Body of pancreas (tissue), 4 donors: ENCODE measurements around the gene DBN1. TPM values are rescaled to one million over a fixed set of nuclear protein-coding genes. Genes with fewer than 3 reads are reported as not detected.

Experiments used
- ATAC-seq: fragments of 150-250 bp; one replicate; pipeline ENCODE4 v1.9.1; 2016
- DNase-seq, 4 donors: peaks; one replicate each; pipeline ENCODE4 v3.0.0-alpha.2; 2019
- H3K27ac ChIP-seq, 4 donors: fragments of 200-600 bp; sonication (generic); 1 replicate in 3 of 4; 2 replicates in 1 of 4; pipeline versions ENCODE4 v1.5.1 to v1.6.1; 2016 to 2019; ENCODE audit warnings: mild to moderate bottlenecking in 1 of 4, mixed read lengths in 1 of 4, moderate library complexity in 1 of 4
- H3K27me3 ChIP-seq, 2 donors: fragments of 200-600 bp; sonication (generic); one replicate each; pipeline ENCODE4 v1.6.0; 2016; ENCODE audit warnings: mild to moderate bottlenecking in 1 of 2
- H3K36me3 ChIP-seq, 2 donors: fragments of 200-600 bp; sonication (generic); replicated peaks in 1 of 2; 2 replicates each; pipeline ENCODE4 v1.5.1; 2016; ENCODE audit warnings: low read depth in 2 of 2; ENCODE audit not compliant: insufficient read depth in 1 of 2
- H3K4me1 ChIP-seq: fragments of 200-600 bp; sonication (generic); one replicate; pipeline ENCODE4 v1.6.0; 2016
- H3K4me3 ChIP-seq, 2 donors: fragments of 200-600 bp; sonication (generic); 1 replicate in 1 of 2; 2 replicates in 1 of 2; pipeline ENCODE4 v1.5.1; 2016 to 2019
- H3K9me3 ChIP-seq, 3 donors: fragments of 200-600 bp; sonication (generic); 1 replicate in 2 of 3; 2 replicates in 1 of 3; pipeline ENCODE4 v1.5.1; 2016
- CTCF ChIP-seq, 7 experiments: fragments of 450-650 bp in 4 of 7; fragments of 200-600 bp in 3 of 7; sonication (generic) in 3 of 7; IDR thresholded peaks; one replicate each; pipeline ENCODE4 v1.5.1; 2016 to 2019; ENCODE audit warnings: antibody characterized with exemption in 7 of 7
- POLR2A ChIP-seq, 3 donors: fragments of 450-650 bp; IDR thresholded peaks; one replicate each; pipeline ENCODE4 v1.6.1; 2016; ENCODE audit warnings: antibody characterized with exemption in 3 of 3, mild to moderate bottlenecking in 2 of 3
- WGBS, 2 donors: methylation state at CpG; one replicate each; pipeline ENCODE4 v1.1.5; 2017; 5-methylcytosine and 5-hydroxymethylcytosine counted together
- intact Hi-C: fragments of 100-400 bp; cut with DNase I; formaldehyde crosslinking; loops from one replicate; pipeline ENCODE4 v1.15.1; 2023
- total RNA-seq, 2 donors: library from RNA; depleted of rRNA; stranded (reverse); fragments of >200 nt; gene quantifications; one replicate each; pipeline ENCODE4 v1.1.0, GENCODE V29; 2016

DBN1 gene
- total RNA-seq, 2 donors from 2014 or later = 28.0 to 29.0 TPM

GRCh38 chr5:177434942-177435738 lies 38.3 kb downstream of the DBN1 start:
- Histone ChIP-seq H3K4me1 (no peaks in the 10 kb centered on the region), H3K36me3 (peaks cover 0 to 27% of the 10 kb centered on the region in 2 donors), H3K4me3 (no peak overlapping the region), H3K27ac (no peak overlapping the region), H3K27me3 (no peaks in the 10 kb centered on the region), H3K9me3 (no peaks in the 10 kb centered on the region)
- DNase-seq (no peak), ATAC-seq (no peak)
- TF ChIP-seq POLR2A (IDR thresholded peaks at IDR 0.05) = no peak
- TF ChIP-seq CTCF (IDR thresholded peaks at IDR 0.05) = no peak
- 87 to 92% methylated on average over 12 to 20 of the region's 20 CpGs for WGBS, 2 donors
- intact Hi-C loops = no loop called here

- H3K4me3 ChIP-seq = no peak overlapping the region
- 90 to 94% methylated on average over 8 of the region's 8 CpGs for WGBS, 2 donors
- no peaks in the 10 kb centered on the region for H3K27me3 ChIP-seq
- H3K36me3 ChIP-seq = peaks cover 0 to 27% of the 10 kb centered on the region in 2 donors
- intact Hi-C loops = no loop called here
- H3K27ac ChIP-seq = no peak overlapping the region
- H3K4me1 ChIP-seq = no peaks in the 10 kb centered on the region
- TF ChIP-seq CTCF (IDR thresholded peaks at IDR 0.05) (no peak), POLR2A (IDR thresholded peaks at IDR 0.05) (no peak)
- DNase-seq = no peak
- no peak for ATAC-seq
- H3K9me3 ChIP-seq = no peaks in the 10 kb centered on the region
Observed at GRCh38 chr5:177434437-177434836, 39.0 kb downstream of the DBN1 start.

GRCh38 chr5:177433658-177434217 lies 39.7 kb downstream of the DBN1 start:
- TF ChIP-seq POLR2A (IDR thresholded peaks at IDR 0.05) (no peak), CTCF (IDR thresholded peaks at IDR 0.05) (no peak)
- Histone ChIP-seq H3K27ac (no peak overlapping the region), H3K4me3 (no peak overlapping the region), H3K4me1 (no peaks in the 10 kb centered on the region), H3K9me3 (no peaks in the 10 kb centered on the region), H3K36me3 (peaks cover 0 to 27% of the 10 kb centered on the region in 2 donors), H3K27me3 (no peaks in the 10 kb centered on the region)
- intact Hi-C loops = no loop called here
- ATAC-seq (no peak), DNase-seq (no peak)
- WGBS, 2 donors = 78 to 91% methylated on average over 4 to 25 of the region's 29 CpGs

GRCh38 chr5:177432839-177433657 lies 40.4 kb downstream of the DBN1 start:
- H3K4me1 ChIP-seq = peaks cover 4% of the 10 kb centered on the region
- TF ChIP-seq POLR2A (IDR thresholded peaks at IDR 0.05) (no peak), CTCF (IDR thresholded peaks at IDR 0.05) (no peak)
- no peak overlapping the region for H3K27ac ChIP-seq
- DNase-seq (no peak), ATAC-seq (no peak)
- peaks cover 0 to 27% of the 10 kb centered on the region in 2 donors for H3K36me3 ChIP-seq
- intact Hi-C loops = no loop called here
- WGBS, 2 donors = 86 to 95% methylated on average over 16 to 24 of the region's 25 CpGs
- no peaks in the 10 kb centered on the region for H3K27me3 ChIP-seq
- H3K9me3 ChIP-seq = no peaks in the 10 kb centered on the region
- H3K4me3 ChIP-seq = no peak overlapping the region
